Measurements from ENCODE around the gene ADSS1.

Gene ADSS1

DNA sequence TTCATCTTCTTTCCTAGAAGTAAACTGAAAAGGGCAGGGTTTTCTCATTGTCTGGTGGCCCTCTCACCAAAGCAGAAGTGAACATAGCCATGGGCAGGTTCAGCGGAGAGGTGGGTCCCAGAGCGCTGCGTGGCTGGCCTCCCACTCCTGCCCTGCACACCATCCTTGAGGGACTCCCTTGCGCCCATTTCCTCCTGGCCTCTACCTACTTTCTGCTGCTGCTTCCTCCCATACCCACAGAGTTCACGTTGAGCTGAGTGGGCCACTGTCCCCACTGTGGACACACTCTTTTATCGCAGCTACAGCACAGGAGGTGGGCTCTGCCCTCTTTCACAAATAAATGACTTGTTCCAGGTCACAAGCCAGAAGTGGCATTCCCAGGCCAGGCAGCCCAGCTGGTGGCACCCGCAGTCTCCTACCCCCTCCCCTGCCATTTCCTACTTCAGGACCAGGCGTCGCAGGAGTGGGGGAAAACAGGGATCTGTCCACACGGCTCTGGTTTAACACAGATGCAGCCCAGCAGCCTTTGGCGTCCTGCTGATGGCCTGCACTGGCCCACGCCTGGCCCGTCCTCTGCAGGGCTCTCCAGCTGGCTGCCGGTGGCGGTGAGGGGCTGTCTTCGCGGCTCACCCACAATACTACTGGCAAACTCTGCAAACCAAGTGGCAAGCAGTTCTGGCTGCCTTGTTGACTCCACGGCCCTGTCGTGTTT, 33.8 kb downstream of the ADSS1 start:
- H3K4me3 ChIP-seq, result no peak overlapping the region
- no peak overlapping the region for H3K27ac ChIP-seq
- no peak for DNase-seq (ENCODE audit: low spot score)
- TF ChIP-seq, protein P1, sequence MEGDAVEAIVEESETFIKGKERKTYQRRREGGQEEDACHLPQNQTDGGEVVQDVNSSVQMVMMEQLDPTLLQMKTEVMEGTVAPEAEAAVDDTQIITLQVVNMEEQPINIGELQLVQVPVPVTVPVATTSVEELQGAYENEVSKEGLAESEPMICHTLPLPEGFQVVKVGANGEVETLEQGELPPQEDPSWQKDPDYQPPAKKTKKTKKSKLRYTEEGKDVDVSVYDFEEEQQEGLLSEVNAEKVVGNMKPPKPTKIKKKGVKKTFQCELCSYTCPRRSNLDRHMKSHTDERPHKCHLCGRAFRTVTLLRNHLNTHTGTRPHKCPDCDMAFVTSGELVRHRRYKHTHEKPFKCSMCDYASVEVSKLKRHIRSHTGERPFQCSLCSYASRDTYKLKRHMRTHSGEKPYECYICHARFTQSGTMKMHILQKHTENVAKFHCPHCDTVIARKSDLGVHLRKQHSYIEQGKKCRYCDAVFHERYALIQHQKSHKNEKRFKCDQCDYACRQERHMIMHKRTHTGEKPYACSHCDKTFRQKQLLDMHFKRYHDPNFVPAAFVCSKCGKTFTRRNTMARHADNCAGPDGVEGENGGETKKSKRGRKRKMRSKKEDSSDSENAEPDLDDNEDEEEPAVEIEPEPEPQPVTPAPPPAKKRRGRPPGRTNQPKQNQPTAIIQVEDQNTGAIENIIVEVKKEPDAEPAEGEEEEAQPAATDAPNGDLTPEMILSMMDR (IDR thresholded peaks at IDR 0.05), result no peak

DNA sequence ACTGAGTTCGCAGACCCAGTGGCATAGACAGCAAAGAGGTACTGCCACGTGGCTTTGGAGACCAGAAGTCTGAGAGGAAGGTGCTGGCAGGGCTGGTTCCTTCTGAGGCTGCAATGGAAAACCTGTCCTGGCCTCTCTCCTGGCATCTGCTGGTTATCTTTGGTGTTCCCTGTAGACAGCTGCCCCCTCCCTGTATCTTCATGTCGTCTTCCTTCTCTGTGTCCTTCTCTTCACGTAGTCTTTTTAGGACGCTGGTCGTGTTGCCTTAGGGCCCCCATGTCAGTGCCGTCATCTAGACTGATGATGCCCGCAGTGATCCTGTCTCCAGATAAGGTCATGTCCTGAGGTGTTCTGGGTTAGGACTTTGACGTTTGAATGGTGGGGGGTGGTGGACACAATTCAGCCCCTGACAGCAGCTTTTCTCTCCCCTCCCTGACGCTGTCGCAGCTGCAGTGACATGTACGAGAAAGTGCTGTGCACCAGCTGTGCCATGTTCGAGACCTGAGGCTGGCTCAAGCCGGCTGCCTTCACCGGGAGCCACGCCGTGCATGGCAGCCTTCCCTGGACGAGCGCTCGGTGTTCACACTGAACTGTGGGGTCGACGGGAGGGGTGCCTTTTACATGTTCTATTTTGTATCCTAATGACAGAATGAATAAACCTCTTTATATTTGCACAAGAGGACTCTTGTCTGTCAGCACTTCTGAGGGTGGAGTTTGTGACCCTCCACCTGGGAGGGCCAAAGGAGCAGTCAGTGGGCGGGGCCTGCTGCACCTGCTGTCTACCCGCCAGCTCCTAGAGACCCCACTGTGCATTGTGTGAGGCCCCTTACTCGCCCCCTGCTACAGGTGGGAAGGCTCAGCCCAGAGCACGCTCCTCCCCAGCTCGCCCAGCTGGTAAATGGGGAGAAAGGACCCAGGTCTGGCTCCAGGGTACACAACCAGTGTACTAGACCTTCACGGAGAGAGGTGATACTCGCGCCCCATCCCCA, 35.2 kb downstream of the ADSS1 start:
- no peak for DNase-seq (ENCODE audit: low spot score)
- TF ChIP-seq, protein P1 (IDR thresholded peaks at IDR 0.05), result no peak

DNA sequence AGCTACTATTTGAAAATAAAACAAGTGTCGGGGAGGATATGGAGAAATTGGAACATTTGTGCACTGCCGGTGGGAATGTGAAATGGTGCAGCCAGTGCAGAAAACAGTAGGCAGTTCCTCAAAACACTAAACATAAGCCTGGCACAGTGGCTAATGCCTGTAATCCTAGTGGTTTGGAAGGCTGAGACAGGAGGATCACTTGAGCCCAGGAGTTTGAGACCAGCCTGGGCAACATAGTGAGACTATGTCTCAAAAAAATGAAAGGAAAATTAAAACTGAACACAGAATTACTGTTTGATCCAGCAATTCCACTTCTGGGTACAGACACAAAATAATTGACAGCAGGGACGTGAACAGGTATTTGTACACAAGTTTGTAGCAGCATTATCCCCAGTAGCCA, 41.5 kb downstream of the ADSS1 start:
- no peak for DNase-seq (ENCODE audit: low spot score)
- TF ChIP-seq, protein P1 (IDR thresholded peaks at IDR 0.05), result no peak

More for the DNA sequence above, 35.2 kb downstream of the ADSS1 start:
- H3K4me3 ChIP-seq, result no peak overlapping the region
- H3K27ac ChIP-seq, result no peak overlapping the region

DNA sequence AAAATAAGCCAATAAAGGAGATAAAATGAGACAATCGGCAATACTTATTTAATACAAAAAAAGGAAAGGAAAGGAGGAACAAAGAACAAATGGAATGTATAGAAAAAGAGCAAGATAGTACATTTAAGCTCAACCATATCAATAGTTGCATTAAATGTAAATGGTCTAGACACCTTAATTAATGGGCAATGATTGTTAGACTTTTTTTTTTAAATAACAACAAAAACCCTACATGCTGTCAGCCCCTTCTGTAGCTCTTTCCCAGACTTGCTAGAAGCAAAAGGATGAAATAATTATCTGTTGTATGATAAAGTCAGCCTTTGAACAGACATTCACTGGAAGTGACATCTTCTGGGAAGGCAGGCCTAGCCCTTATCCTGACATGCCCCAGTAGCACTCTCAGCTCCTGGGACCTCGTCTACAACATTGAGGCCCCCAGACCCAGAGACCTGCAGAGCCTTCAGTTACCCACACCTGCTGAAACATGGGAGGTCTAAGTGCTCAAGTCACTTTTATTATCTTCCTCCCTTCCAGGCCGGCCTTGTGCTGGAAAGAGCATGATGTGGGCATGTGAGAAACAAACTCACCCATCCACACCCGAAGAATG, 42.3 kb downstream of the ADSS1 start:
- H3K27ac ChIP-seq, result no peak overlapping the region
- no peak for DNase-seq (ENCODE audit: low spot score)
- TF ChIP-seq, protein P1 (IDR thresholded peaks at IDR 0.05), result no peak
- H3K4me3 ChIP-seq, result no peak overlapping the region

More for the DNA sequence above, 41.5 kb downstream of the ADSS1 start:
- no peak overlapping the region for H3K27ac ChIP-seq
- H3K4me3 ChIP-seq, result no peak overlapping the region

DNA sequence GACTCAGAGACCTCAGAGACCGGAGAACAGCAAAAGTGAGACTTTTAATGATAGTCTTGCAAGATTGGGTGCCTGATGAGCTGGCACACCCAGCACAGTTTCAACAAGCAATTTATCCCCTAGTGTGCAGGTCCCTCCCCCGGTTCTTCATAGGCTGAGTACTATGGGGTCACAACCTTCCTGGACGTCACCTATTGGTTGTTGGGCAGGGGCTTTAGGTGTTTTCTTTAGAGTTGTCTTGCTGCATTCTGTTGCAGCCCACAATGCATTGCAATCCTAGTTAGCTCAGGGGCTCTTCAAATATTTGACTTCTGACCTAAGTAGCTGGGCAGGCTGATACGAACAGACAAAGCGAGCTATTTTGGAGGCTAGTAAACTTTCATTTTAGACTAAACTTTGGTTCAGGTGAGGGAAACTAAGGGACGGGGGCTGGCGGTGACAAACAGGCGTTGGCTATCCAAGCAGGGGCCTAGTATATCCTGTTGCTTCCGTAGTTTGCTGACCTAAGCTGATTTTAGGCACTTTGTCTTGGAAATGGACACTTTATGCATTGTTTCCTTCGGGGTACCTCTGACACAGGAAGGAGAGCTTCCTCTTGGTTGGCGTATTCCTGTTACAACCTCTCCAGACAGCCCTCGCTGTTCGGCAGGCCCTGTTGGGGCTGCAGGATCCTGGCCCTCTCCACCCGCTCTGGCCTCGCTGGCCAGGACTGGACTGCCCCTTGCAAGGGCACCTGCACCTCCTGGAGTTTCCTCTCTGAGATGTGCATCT, 43.0 kb downstream of the ADSS1 start:
- no peak overlapping the region for H3K27ac ChIP-seq
- no peak for DNase-seq (ENCODE audit: low spot score)
- TF ChIP-seq, protein P1 (IDR thresholded peaks at IDR 0.05), result no peak
- H3K4me3 ChIP-seq, result no peak overlapping the region

DNA sequence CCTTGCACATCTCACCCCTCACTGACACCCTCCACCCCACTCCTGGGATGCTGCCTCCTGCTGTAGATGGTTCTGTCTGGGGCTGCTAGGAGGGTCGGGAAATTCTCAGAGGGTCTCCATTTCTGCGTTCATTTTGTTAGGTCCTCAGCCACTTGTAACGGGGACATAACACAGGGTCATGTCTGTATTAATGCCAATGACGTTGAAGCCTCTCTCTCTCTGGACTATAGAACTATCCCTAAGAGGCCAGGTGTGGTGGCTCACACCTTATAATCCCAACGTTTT, 43.5 kb downstream of the ADSS1 start:
- DNase-seq (ENCODE audit: low spot score), result no peak
- TF ChIP-seq, protein P1 (IDR thresholded peaks at IDR 0.05), result no peak
- H3K27ac ChIP-seq, result no peak overlapping the region
- H3K4me3 ChIP-seq, result no peak overlapping the region
